IMR-90 (cell line): ENCODE measurements around the gene AP2B1. TPM values are rescaled to one million over a fixed set of nuclear protein-coding genes. Genes with fewer than 3 reads are reported as not detected.
A peak's percentile ranks its signal among the peaks of the same experiment; 100 is the strongest.

ENCODE experiments used
- ATAC-seq: fragments of 200-7000 bp; cut with Tn5 transposase; 2 replicates; pipeline ENCODE4 v1.9.1; 2020; ENCODE audit warnings: low read depth, mild to moderate bottlenecking, moderate library complexity
- BruUV-seq: library from RNA; stranded (reverse); fragments of 400-500 nt; replicated peaks from 2 replicates; lab custom pipeline; 2021; lab: Mats Ljungman, UMichigan
- CTCF ChIA-PET: fragments of 300-600 bp; formaldehyde crosslinking; extraction: SDS; loops from one replicate; lab custom pipeline; 2021; ENCODE audit warnings: antibody characterized with exemption; lab: Yijun Ruan, JAX
- POLR2A ChIA-PET: fragments of 300-600 bp; sonication (Branson Sonifier 250); formaldehyde crosslinking; loops from one replicate; lab custom pipeline; 2022; ENCODE audit warnings: antibody characterized with exemption; ENCODE audit not compliant: unreplicated experiment; lab: Charles Lee
- DNase-seq: peaks from one replicate; pipeline ENCODE4 v3.0.0; 2013
- H2AFZ ChIP-seq: replicated peaks from 2 replicates; pipeline ENCODE3; 2013; ENCODE audit warnings: low read length, mild to moderate bottlenecking; ENCODE audit not compliant: poor library complexity
- H2AK5ac ChIP-seq: 2 replicates; pipeline ENCODE4 v1.6.1; 2013; ENCODE audit warnings: low read depth, low read length, inconsistent platforms
- H2AK9ac ChIP-seq: replicated peaks from 2 replicates; pipeline ENCODE3; 2013; ENCODE audit warnings: mild to moderate bottlenecking, low read depth, low read length, moderate library complexity; ENCODE audit not compliant: poor library complexity
- H2BK120ac ChIP-seq: 2 replicates; pipeline ENCODE4 v1.6.1; 2013; ENCODE audit warnings: low read depth, low read length, inconsistent platforms
- H2BK15ac ChIP-seq: 3 replicates; pipeline ENCODE4 v1.6.1; 2013; ENCODE audit warnings: low read depth, low read length, inconsistent platforms
- H2BK20ac ChIP-seq: 2 replicates; pipeline ENCODE4 v1.6.1; 2013; ENCODE audit warnings: low read depth, mild to moderate bottlenecking, inconsistent platforms, low read length, moderate library complexity
- H2BK5ac ChIP-seq: 2 replicates; pipeline ENCODE4 v1.6.1; 2013; ENCODE audit warnings: mild to moderate bottlenecking, low read depth, low read length, inconsistent platforms; ENCODE audit not compliant: poor library complexity, severe bottlenecking
- H3K14ac ChIP-seq: replicated peaks from 2 replicates; pipeline ENCODE4 v1.6.1; 2013; ENCODE audit warnings: low read depth, low read length, inconsistent platforms
- H3K18ac ChIP-seq: 2 replicates; pipeline ENCODE4 v1.6.1; 2013; ENCODE audit warnings: low read depth, low read length, control low read depth
- H3K23ac ChIP-seq: 2 replicates; pipeline ENCODE4 v1.6.1; 2013; ENCODE audit warnings: low read depth, low read length, inconsistent platforms
- H3K27ac ChIP-seq: 2 replicates; pipeline ENCODE4 v1.5.1; 2013; ENCODE audit warnings: mild to moderate bottlenecking, control low read depth, low read length; ENCODE audit not compliant: insufficient read depth
- H3K27me3 ChIP-seq: 2 replicates; pipeline ENCODE4 v1.6.1; 2013; ENCODE audit warnings: low read length; ENCODE audit not compliant: control insufficient read depth, insufficient read depth
- H3K36me3 ChIP-seq: 2 replicates; pipeline ENCODE4 v1.6.1; 2013; ENCODE audit warnings: low read length, mixed read lengths; ENCODE audit not compliant: control insufficient read depth, insufficient read depth
- H3K4ac ChIP-seq: 2 replicates; pipeline ENCODE4 v1.6.1; 2013; ENCODE audit warnings: low read depth, low read length, inconsistent platforms
- H3K4me1 ChIP-seq: 2 replicates; pipeline ENCODE4 v1.6.1; 2013; ENCODE audit warnings: low read length, mixed read lengths; ENCODE audit not compliant: control insufficient read depth, insufficient read depth
- H3K4me2 ChIP-seq: 2 replicates; pipeline ENCODE4 v1.6.1; 2013; ENCODE audit warnings: low read depth, mild to moderate bottlenecking, control low read depth, low read length, moderate library complexity
- H3K4me3 ChIP-seq: 2 replicates; pipeline ENCODE4 v1.5.1; 2013; ENCODE audit warnings: low read depth, mild to moderate bottlenecking, control low read depth, low read length, moderate library complexity; ENCODE audit not compliant: insufficient read depth
- H3K56ac ChIP-seq: 2 replicates; pipeline ENCODE4 v1.6.1; 2013; ENCODE audit warnings: low read length, inconsistent platforms; ENCODE audit not compliant: insufficient read depth; ENCODE audit errors: extremely low read depth
- H3K79me1 ChIP-seq, 2 experiments: 2 replicates each; pipeline ENCODE4 v1.6.1; 2013; ENCODE audit warnings: low read length in 2 of 2, inconsistent platforms in 1 of 2, low read depth in 1 of 2
- H3K9ac ChIP-seq: 2 replicates; pipeline ENCODE4 v1.6.1; 2013; ENCODE audit warnings: low read depth, low read length, control low read depth
- H3K9me1 ChIP-seq: 2 replicates; pipeline ENCODE4 v1.6.1; 2013; ENCODE audit warnings: low read length, inconsistent platforms; ENCODE audit not compliant: insufficient read depth
- H3K9me3 ChIP-seq: 2 replicates; pipeline ENCODE4 v1.6.1; 2013; ENCODE audit warnings: low read length; ENCODE audit not compliant: control insufficient read depth, insufficient read depth
- H4K20me1 ChIP-seq: 2 replicates; pipeline ENCODE4 v1.6.1; 2013; ENCODE audit warnings: low read length, inconsistent platforms; ENCODE audit not compliant: insufficient read depth
- H4K5ac ChIP-seq: 2 replicates; pipeline ENCODE4 v1.6.1; 2013; ENCODE audit warnings: mild to moderate bottlenecking, low read depth, low read length, control low read depth
- H4K8ac ChIP-seq, 2 experiments: 2 replicates each; pipeline ENCODE4 v1.6.1; 2013; ENCODE audit warnings: low read depth in 2 of 2, low read length in 2 of 2, control low read depth in 1 of 2, inconsistent platforms in 1 of 2
- H4K91ac ChIP-seq: 2 replicates; pipeline ENCODE4 v1.6.1; 2013; ENCODE audit warnings: low read depth, low read length, inconsistent platforms; ENCODE audit not compliant: insufficient read depth
- CEBPB ChIP-seq: IDR thresholded peaks from 2 replicates; pipeline ENCODE4 v1.6.1; 2012; ENCODE audit warnings: low read depth, low read length, improper control_type of control experiment
- CHD1 ChIP-seq: IDR thresholded peaks from 2 replicates; pipeline ENCODE4 v1.6.1; 2012; ENCODE audit warnings: low read depth, low read length, improper control_type of control experiment
- ELK1 ChIP-seq: fragments of 150-350 bp; IDR thresholded peaks from 2 replicates; pipeline ENCODE4 v1.6.1; 2016; ENCODE audit warnings: low read depth, mild to moderate bottlenecking, low read length, moderate library complexity, borderline replicate concordance
- RCOR1 ChIP-seq: IDR thresholded peaks from 2 replicates; pipeline ENCODE4 v1.6.1; 2012; ENCODE audit warnings: mild to moderate bottlenecking, low read length, improper control_type of control experiment; ENCODE audit not compliant: insufficient replicate concordance
- WGBS, 2 experiments: methylation state at CpG; one replicate each; pipeline versions ENCODE4 v1.1.5 to v1.1.7; 2013; ENCODE audit warnings: missing lambda C conversion rate in 2 of 2; ENCODE audit not compliant: insufficient read length in 1 of 2; ENCODE audit errors: extremely low coverage in 2 of 2; 5-methylcytosine and 5-hydroxymethylcytosine counted together
- dilution Hi-C: fragments of 300-500 bp; cut with HindIII; formaldehyde crosslinking; loops from one replicate; pipeline ENCODE4 v1.14.3; 2018; ENCODE audit warnings: low sequenced_read_pairs; ENCODE audit not compliant: unreplicated experiment
- in situ Hi-C: fragments of 300-500 bp; cut with MboI; formaldehyde crosslinking; loops from 3 replicates; pipeline ENCODE4 v1.14.3; 2019; ENCODE audit warnings: low sequenced_read_pairs, inconsistent platforms, mixed read lengths
- intact Hi-C: fragments of 100-400 bp; cut with micrococcal nuclease; formaldehyde crosslinking; loops from 2 replicates; pipeline ENCODE4 v1.10.0; 2022
- polyA plus RNA-seq, 3 experiments: library from polyadenylated mRNA; depleted of rRNA; stranded (reverse); fragments of >200 nt; gene quantifications; 2 replicates each; pipeline ENCODE4 v1.2.3, GENCODE V29; 2012; ENCODE audit warnings: low replicate concordance in 1 of 3
- total RNA-seq: library from RNA; depleted of rRNA; stranded (reverse); fragments of >200 nt; gene quantifications from 2 replicates; pipeline ENCODE4 v1.2.3, GENCODE V29; 2012

The AP2B1 gene
- total and polyA plus RNA-seq, 2 of the 4 experiments (the other 2 are of a cell fraction) = 102 to 125 TPM

DNA sequence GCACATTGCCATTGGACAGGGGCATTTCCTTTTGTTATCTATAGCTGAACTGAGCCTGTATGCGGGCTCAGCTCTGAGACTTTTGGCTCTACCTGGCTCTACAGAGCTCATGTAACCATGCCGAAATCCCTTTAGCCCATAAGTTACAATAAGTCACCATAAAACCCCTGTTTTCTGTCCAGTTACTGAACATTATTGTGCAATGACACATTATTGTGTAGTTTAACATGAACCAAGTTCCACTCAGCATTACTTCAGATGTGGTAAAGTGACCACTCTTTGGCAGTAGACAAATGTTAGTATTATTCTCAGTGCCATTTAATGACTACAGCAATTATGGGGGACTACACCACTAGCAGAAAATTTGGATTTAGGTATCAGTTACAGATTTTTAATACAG is 78.9 kb downstream of the AP2B1 start:
- BruUV-seq = no TSS peak
- Histone ChIP-seq H4K8ac (no peak overlapping the region), H3K4me1 (peaks cover 5% of the 10 kb centered on the region), H3K4me2 (no peak overlapping the region), H2AK9ac (no peak overlapping the region), H3K9me3 (no peaks in the 10 kb centered on the region), H2AFZ (no peak overlapping the region), H3K79me1 (peaks cover 10 to 22% of the 10 kb centered on the region in 2 experiments; a peak in 3 of 4 replicates), H4K20me1 (no peaks in the 10 kb centered on the region; the same call in 1 of the 2 replicates), H3K4me3 (no peak overlapping the region), H4K91ac (no peak overlapping the region), H2BK120ac (no peak overlapping the region), H3K18ac (no peak overlapping the region), H4K5ac (no peak overlapping the region), H2BK20ac (no peak overlapping the region), H3K23ac (no peak overlapping the region), H3K27me3 (no peaks in the 10 kb centered on the region), H3K4ac (no peak overlapping the region), H2BK5ac (no peak overlapping the region), H2BK15ac (no peak overlapping the region), H3K9me1 (no peaks in the 10 kb centered on the region), H3K14ac (no peak overlapping the region), H2AK5ac (no peak overlapping the region), H3K36me3 (peaks cover 13% of the 10 kb centered on the region), H3K9ac (no peak overlapping the region), H3K27ac (no peak overlapping the region), H3K56ac (no peak overlapping the region)
- no peak for ATAC-seq
- intact Hi-C loops = no loop called here
- CTCF ChIA-PET = interaction anchor here (1.4 kb wide), 1 partner anchor 15 kb away, joined by 6 read pairs; no protein-coding TSS in a partner anchor
- peak; percentile 8 for DNase-seq
- in situ Hi-C loops = no loop called here
- peak; percentile 90 for TF ChIP-seq CEBPB
- TF ChIP-seq CHD1 = no peak
- no peak for TF ChIP-seq RCOR1
- TF ChIP-seq ELK1 = no peak
- whole genome bisulfite sequencing, 2 experiments = 33% methylated on average over 1 of the region's 2 CpGs; no CpG with 5 or more reads in 1 of the 2 experiments
- dilution Hi-C loops = no loop called here
- POLR2A ChIA-PET = no interaction called here
